OCI-LY7 (cell line): Measurements from ENCODE around the gene EPDR1. TPM values are rescaled to one million over a fixed set of nuclear protein-coding genes. Genes with fewer than 3 reads are reported as not detected.
"Not testable (repeated sequence)": the region's sequence is repeated elsewhere in the genome, so short reads cannot be mapped to it uniquely, and the experiment has no call there.

Experiments used
- BruUV-seq: library from RNA; stranded (reverse); fragments of 400-500 nt; replicated peaks from 2 replicates; lab custom pipeline; 2021; lab: Mats Ljungman, UMichigan
- CTCF ChIA-PET: fragments of 300-600 bp; sonication (Branson Sonifier 250); formaldehyde crosslinking; loops from one replicate; lab custom pipeline; 2022; ENCODE audit warnings: antibody characterized with exemption; ENCODE audit not compliant: unreplicated experiment; lab: Charles Lee
- POLR2A ChIA-PET: fragments of 300-600 bp; sonication (Branson Sonifier 250); formaldehyde crosslinking; loops from one replicate; lab custom pipeline; 2022; ENCODE audit warnings: antibody characterized with exemption; lab: Charles Lee
- DNase-seq: peaks from one replicate; pipeline ENCODE4 v3.0.0-alpha.2; 2015; ENCODE audit warnings: low spot score
- H2AFZ ChIP-seq: fragments of 200-600 bp; sonication (generic), shearing (Covaris generic); 2 replicates; pipeline ENCODE4 v1.6.1; 2014; ENCODE audit warnings: mild to moderate bottlenecking, antibody characterized with exemption, low read length, moderate library complexity
- H3K27ac ChIP-seq: fragments of 200-600 bp; sonication (generic); 2 replicates; pipeline ENCODE4 v1.5.1; 2014; ENCODE audit warnings: mixed run types, low read depth, mild to moderate bottlenecking, moderate library complexity, low read length, inconsistent platforms; ENCODE audit not compliant: poor library complexity, severe bottlenecking
- H3K36me3 ChIP-seq: fragments of 200-600 bp; sonication (generic); 2 replicates; pipeline ENCODE4 v1.6.1; 2014; ENCODE audit warnings: mild to moderate bottlenecking, antibody characterized with exemption, low read length, moderate library complexity, mixed read lengths; ENCODE audit not compliant: insufficient read depth
- H3K4me1 ChIP-seq: fragments of 200-600 bp; sonication (generic); 2 replicates; pipeline ENCODE4 v1.5.1; 2014; ENCODE audit warnings: mild to moderate bottlenecking, low read length; ENCODE audit not compliant: insufficient read depth, poor library complexity, severe bottlenecking
- H3K4me2 ChIP-seq: fragments of 200-600 bp; sonication (generic); 2 replicates; pipeline ENCODE4 v1.6.1; 2014; ENCODE audit warnings: mild to moderate bottlenecking, low read length
- H3K4me3 ChIP-seq: fragments of 200-600 bp; sonication (generic); 2 replicates; pipeline ENCODE4 v1.5.1; 2014; ENCODE audit warnings: mild to moderate bottlenecking, low read depth, low read length; ENCODE audit not compliant: poor library complexity, severe bottlenecking
- H3K79me2 ChIP-seq: fragments of 200-600 bp; sonication (generic); 2 replicates; pipeline ENCODE4 v1.6.1; 2016; ENCODE audit warnings: low read depth, mild to moderate bottlenecking, low read length, moderate library complexity, mixed read lengths; ENCODE audit not compliant: insufficient read depth
- H3K9me2 ChIP-seq: fragments of 200-600 bp; sonication (generic); 2 replicates; pipeline ENCODE4 v1.6.1; 2016; ENCODE audit warnings: mild to moderate bottlenecking, low read length, mixed read lengths; ENCODE audit not compliant: insufficient read depth
- H3K9me3 ChIP-seq: fragments of 200-600 bp; sonication (generic); 2 replicates; pipeline ENCODE4 v1.6.1; 2014; ENCODE audit warnings: mild to moderate bottlenecking, mixed run types, low read length, mixed read lengths
- H4K20me1 ChIP-seq: fragments of 200-600 bp; sonication (generic); 2 replicates; pipeline ENCODE4 v1.6.1; 2014; ENCODE audit warnings: mild to moderate bottlenecking, antibody characterized with exemption, low read length, moderate library complexity, mixed read lengths; ENCODE audit not compliant: insufficient read depth
- CTCF ChIP-seq: fragments of 200-600 bp; sonication (generic); conservative IDR thresholded peaks from 2 replicates; pipeline ENCODE4 v1.5.1; 2014; ENCODE audit warnings: mild to moderate bottlenecking, antibody characterized with exemption, low read length, moderate library complexity, mixed read lengths
- EZH2phosphoT487 ChIP-seq: fragments of 200-600 bp; sonication (generic); IDR thresholded peaks from 2 replicates; pipeline ENCODE4 v1.6.1; 2018; ENCODE audit warnings: low read depth, borderline replicate concordance, mild to moderate bottlenecking, mixed run types, antibody characterized with exemption, low read length, moderate library complexity, mixed read lengths
- intact Hi-C: fragments of 100-400 bp; cut with micrococcal nuclease; formaldehyde crosslinking; loops from one replicate; pipeline ENCODE4 v1.10.0; 2022; ENCODE audit not compliant: unreplicated experiment
- total RNA-seq, 2 experiments: library from RNA; depleted of rRNA in 1 of 2; stranded (reverse); fragments of >200 nt in 1 of 2; shearing (Covaris generic) in 1 of 2; gene quantifications; 2 replicates each; pipeline ENCODE4 v1.2.3, GENCODE V29; 2014 to 2022

EPDR1 gene
- total RNA-seq, 2 experiments from 2014 or later, result not detected

DNA sequence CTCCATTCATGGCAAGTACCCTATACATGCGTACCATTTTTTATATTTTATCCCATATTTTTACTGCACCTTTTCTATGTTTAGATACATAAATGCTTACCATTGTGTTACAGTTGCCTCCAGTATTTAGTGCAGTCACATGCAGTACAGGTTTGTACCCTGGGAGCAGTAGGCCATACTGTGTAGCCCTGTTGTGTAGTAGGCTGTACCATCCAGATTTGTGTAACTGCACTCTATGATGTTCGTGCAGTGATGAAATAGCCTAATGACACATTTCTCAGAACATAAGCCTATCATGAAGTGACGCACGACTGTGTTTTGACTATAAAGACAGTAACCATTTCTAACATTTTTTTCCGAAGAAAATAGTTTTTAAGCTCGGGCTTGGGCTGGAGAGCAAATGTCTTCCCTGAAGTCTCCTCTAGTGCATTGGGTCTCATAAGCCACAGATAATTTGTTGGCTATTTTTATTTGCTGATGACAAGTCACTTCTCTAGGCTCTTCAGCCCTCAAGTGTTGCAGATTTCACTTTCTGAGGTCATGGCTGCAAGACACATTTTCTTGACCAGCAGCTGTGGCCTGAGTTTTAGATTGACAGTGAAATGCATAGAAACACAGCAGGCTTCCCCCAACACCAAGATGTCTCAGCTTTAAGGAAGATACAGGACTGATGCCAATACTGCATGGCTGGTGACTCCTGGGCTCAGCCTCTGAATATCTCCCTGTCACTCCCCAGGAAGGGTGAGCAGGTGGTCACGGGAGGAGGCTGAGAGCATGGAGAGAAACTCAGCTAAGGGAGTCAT is 26.9 kb downstream of the EPDR1 start:
- no peaks in the 10 kb centered on the region for H4K20me1 ChIP-seq
- TF ChIP-seq CTCF (no peak), EZH2phosphoT487 (no peak)
- BruUV-seq, result no TSS peak
- no peak overlapping the region for H3K4me3 ChIP-seq
- no peaks in the 10 kb centered on the region for H3K9me2 ChIP-seq
- no peaks in the 10 kb centered on the region for H3K4me1 ChIP-seq
- no peak overlapping the region for H2AFZ ChIP-seq
- no peak for DNase-seq
- H3K4me2 ChIP-seq, result no peak overlapping the region
- H3K79me2 ChIP-seq, result no peaks in the 10 kb centered on the region
- H3K36me3 ChIP-seq, result no peaks in the 10 kb centered on the region
- ChIA-PET POLR2A (no interaction called here), CTCF (no interaction called here)
- no peaks in the 10 kb centered on the region for H3K9me3 ChIP-seq
- intact Hi-C loops, result no loop called here
- no peak overlapping the region for H3K27ac ChIP-seq

DNA sequence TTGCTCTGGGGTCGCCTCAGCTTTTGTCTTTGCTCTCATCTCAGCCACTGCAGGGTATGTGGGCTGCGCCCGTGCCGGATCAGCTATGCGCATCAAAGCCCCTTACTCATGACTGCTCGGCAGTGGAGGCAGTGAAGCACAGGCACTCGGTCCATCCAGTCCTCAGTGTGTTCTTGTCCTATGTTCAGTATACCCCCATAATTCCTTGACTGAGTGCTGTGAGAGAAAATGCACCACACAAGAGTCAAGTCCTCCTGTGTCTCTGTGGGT is 27.4 kb downstream of the EPDR1 start:
- H3K4me3 ChIP-seq, result no peak overlapping the region
- H3K27ac ChIP-seq, result no peak overlapping the region
- H3K4me1 ChIP-seq, result no peaks in the 10 kb centered on the region
- no TSS peak for BruUV-seq
- no peak overlapping the region for H2AFZ ChIP-seq
- H3K36me3 ChIP-seq, result no peaks in the 10 kb centered on the region
- POLR2A ChIA-PET, result no interaction called here
- no peaks in the 10 kb centered on the region for H3K9me2 ChIP-seq
- intact Hi-C loops, result no loop called here
- H3K79me2 ChIP-seq, result no peaks in the 10 kb centered on the region
- TF ChIP-seq CTCF (no peak), EZH2phosphoT487 (no peak)
- no peaks in the 10 kb centered on the region for H4K20me1 ChIP-seq
- DNase-seq, result no peak
- CTCF ChIA-PET, result no interaction called here
- H3K9me3 ChIP-seq, result no peaks in the 10 kb centered on the region
- no peak overlapping the region for H3K4me2 ChIP-seq

DNA sequence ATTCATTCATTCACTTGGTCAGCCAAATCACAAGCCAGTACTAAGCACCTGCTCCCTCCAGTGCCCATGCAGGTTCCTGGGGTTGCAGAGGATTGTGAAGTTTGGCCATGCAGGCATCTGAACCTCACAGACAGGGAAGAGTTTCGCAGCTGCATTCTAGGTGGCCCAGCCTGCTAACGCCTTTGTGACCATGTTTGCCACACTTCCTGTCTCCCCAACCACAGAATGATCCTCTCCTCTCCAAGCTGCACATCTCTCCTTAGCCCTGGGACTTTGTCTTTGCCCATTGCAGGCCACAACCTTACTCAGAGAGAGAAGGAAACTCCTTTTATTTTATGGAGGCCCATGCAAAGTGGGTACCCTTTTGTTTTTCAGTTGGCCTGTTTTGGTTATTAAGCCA is 31.8 kb downstream of the EPDR1 start:
- no peak for TF ChIP-seq EZH2phosphoT487
- no peak for TF ChIP-seq CTCF
- no TSS peak for BruUV-seq
- no peaks in the 10 kb centered on the region for H3K9me2 ChIP-seq
- ChIA-PET POLR2A (no interaction called here), CTCF (no interaction called here)
- H3K4me2 ChIP-seq, result no peak overlapping the region
- no peak overlapping the region for H2AFZ ChIP-seq
- no peak overlapping the region for H3K27ac ChIP-seq
- intact Hi-C loops, result no loop called here
- H4K20me1 ChIP-seq, result no peaks in the 10 kb centered on the region
- H3K4me3 ChIP-seq, result no peak overlapping the region
- no peaks in the 10 kb centered on the region for H3K36me3 ChIP-seq
- H3K79me2 ChIP-seq, result no peaks in the 10 kb centered on the region
- H3K9me3 ChIP-seq, result no peaks in the 10 kb centered on the region
- no peak for DNase-seq
- no peaks in the 10 kb centered on the region for H3K4me1 ChIP-seq

GRCh38 chr7:37954217-37954616 is 33.8 kb downstream of the EPDR1 start:
- DNase-seq, H3K4me1 ChIP-seq, H3K36me3 ChIP-seq, POLR2A ChIA-PET, H3K4me3 ChIP-seq, H3K27ac ChIP-seq, H3K9me3 ChIP-seq, H2AFZ ChIP-seq, H3K4me2 ChIP-seq, CTCF ChIA-PET, intact Hi-C loops, H4K20me1 ChIP-seq, H3K79me2 ChIP-seq, BruUV-seq, H3K9me2 ChIP-seq: not testable (repeated sequence)
